Neural cell (in vitro differentiated cells): Measurements from ENCODE around the gene CST9. TPM values are rescaled to one million over a fixed set of nuclear protein-coding genes. Genes with fewer than 3 reads are reported as not detected.

Source experiments
- H2AFZ ChIP-seq: fragments of 200-600, 300-800 bp; sonication (generic), shearing (Covaris generic); 2 replicates; pipeline ENCODE4 v1.6.0; 2014; ENCODE audit warnings: low read depth, mild to moderate bottlenecking, antibody characterized with exemption, low read length, moderate library complexity
- H3F3A ChIP-seq: fragments of 200-600 bp; shearing (Covaris generic); 2 replicates; pipeline ENCODE4 v1.6.1; 2016; ENCODE audit warnings: mild to moderate bottlenecking, moderate library complexity, mixed read lengths, antibody characterized with exemption, low read length; ENCODE audit not compliant: insufficient read depth, poor library complexity, severe bottlenecking
- H3K27ac ChIP-seq: fragments of 200-600, 300-800 bp; sonication (generic), shearing (Covaris generic); 2 replicates; pipeline ENCODE4 v1.5.1; 2014; ENCODE audit warnings: mild to moderate bottlenecking, low read length, moderate library complexity
- H3K27me3 ChIP-seq: fragments of 300-800, 200-600 bp; sonication (generic), shearing (Covaris generic); 2 replicates; pipeline ENCODE4 v1.6.0; 2014; ENCODE audit warnings: mild to moderate bottlenecking, low read depth, low read length, moderate library complexity; ENCODE audit not compliant: insufficient read depth
- H3K36me3 ChIP-seq: fragments of 300-800, 200-600 bp; sonication (generic), shearing (Covaris generic); 2 replicates; pipeline ENCODE4 v1.5.1; 2014; ENCODE audit warnings: mild to moderate bottlenecking, antibody characterized with exemption, low read length, moderate library complexity; ENCODE audit not compliant: insufficient read depth
- H3K4me2 ChIP-seq: fragments of 300-800, 200-600 bp; sonication (generic), shearing (Covaris generic); 2 replicates; pipeline ENCODE4 v1.6.0; 2014; ENCODE audit warnings: mild to moderate bottlenecking, low read length
- H3K4me3 ChIP-seq: fragments of 300-800, 200-600 bp; sonication (generic), shearing (Covaris generic); 2 replicates; pipeline ENCODE4 v1.5.1; 2014; ENCODE audit warnings: mild to moderate bottlenecking, low read length, moderate library complexity
- H3K79me2 ChIP-seq: fragments of 200-600 bp; shearing (Covaris generic); replicated peaks from 2 replicates; pipeline ENCODE4 v1.6.0; 2014; ENCODE audit warnings: mild to moderate bottlenecking, low read length, moderate library complexity; ENCODE audit not compliant: insufficient read depth
- H3K9ac ChIP-seq: fragments of 300-800, 200-600 bp; sonication (generic), shearing (Covaris generic); 2 replicates; pipeline ENCODE4 v1.6.1; 2016; ENCODE audit warnings: mild to moderate bottlenecking, low read length, mixed read lengths
- H3K9me2 ChIP-seq: fragments of 200-600 bp; shearing (Covaris generic); 2 replicates; pipeline ENCODE4 v1.6.1; 2016; ENCODE audit warnings: mild to moderate bottlenecking, low read length, mixed read lengths; ENCODE audit not compliant: insufficient read depth
- H3K9me3 ChIP-seq: fragments of 200-600, 300-800 bp; sonication (generic), shearing (Covaris generic); 2 replicates; pipeline ENCODE4 v1.6.1; 2016; ENCODE audit warnings: mild to moderate bottlenecking, mixed run types, low read length, moderate library complexity, mixed read lengths
- H4K20me1 ChIP-seq: fragments of 200-600 bp; shearing (Covaris generic); 2 replicates; pipeline ENCODE4 v1.6.1; 2016; ENCODE audit warnings: mild to moderate bottlenecking, mixed run types; ENCODE audit not compliant: insufficient read depth
- EP300 ChIP-seq: fragments of 450-650 bp; conservative IDR thresholded peaks from 2 replicates; pipeline ENCODE4 v1.6.1; 2014; ENCODE audit warnings: antibody characterized with exemption, mild to moderate bottlenecking, moderate library complexity; ENCODE audit not compliant: poor library complexity, severe bottlenecking
- EZH2 ChIP-seq: fragments of 200-600, 300-800 bp; shearing (Covaris generic), sonication (generic); IDR thresholded peaks from 2 replicates; pipeline ENCODE4 v1.6.1; 2014; ENCODE audit warnings: antibody characterized with exemption, low read length, borderline replicate concordance, mild to moderate bottlenecking; ENCODE audit not compliant: insufficient read depth, poor library complexity, severe bottlenecking
- MXI1 ChIP-seq: fragments of 450-650 bp; conservative IDR thresholded peaks from 2 replicates; pipeline ENCODE4 v1.6.1; 2014; ENCODE audit warnings: antibody characterized with exemption, mild to moderate bottlenecking; ENCODE audit not compliant: poor library complexity, severe bottlenecking
- POLR2AphosphoS5 ChIP-seq: IDR thresholded peaks from 2 replicates; pipeline ENCODE4 v1.6.1; 2012
- RAD21 ChIP-seq: fragments of 450-650 bp; conservative IDR thresholded peaks from 2 replicates; pipeline ENCODE4 v1.6.1; 2014; ENCODE audit warnings: antibody characterized with exemption, mild to moderate bottlenecking, moderate library complexity
- SMC3 ChIP-seq: fragments of 450-650 bp; conservative IDR thresholded peaks from 2 replicates; pipeline ENCODE4 v1.6.1; 2014; ENCODE audit warnings: antibody characterized with exemption, mild to moderate bottlenecking, moderate library complexity; ENCODE audit not compliant: poor library complexity
- TAF1 ChIP-seq: IDR thresholded peaks from 2 replicates; pipeline ENCODE4 v1.6.1; 2012; ENCODE audit warnings: low read depth
- polyA plus RNA-seq: library from polyadenylated mRNA; depleted of rRNA; stranded (reverse); fragments of >200 nt; gene quantifications from 2 replicates; pipeline ENCODE4 v1.2.3, GENCODE V29; 2014
- TF ChIP-seq, protein P1 (sequence below): IDR thresholded peaks from 2 replicates; pipeline ENCODE4 v1.6.1; 2012; ENCODE audit warnings: borderline replicate concordance
- TF ChIP-seq, protein P2 (sequence below): fragments of 450-650 bp; IDR thresholded peaks from 2 replicates; pipeline ENCODE4 v1.5.1; 2014; ENCODE audit warnings: antibody characterized with exemption, mild to moderate bottlenecking, moderate library complexity; ENCODE audit not compliant: poor library complexity, severe bottlenecking

CST9 gene
- polyA plus RNA-seq, 1 donor from 2014 or later: not detected

GRCh38 chr20:23585449-23585807, 20.3 kb downstream of the CST9 start:
- Histone ChIP-seq H3K27ac (no peak overlapping the region), H3K79me2 (no peaks in the 10 kb centered on the region), H3K4me3 (no peak overlapping the region), H3K9ac (no peak overlapping the region), H3K4me2 (no peak overlapping the region), H3K36me3 (no peaks in the 10 kb centered on the region), H3F3A (no peaks in the 10 kb centered on the region), H4K20me1 (no peaks in the 10 kb centered on the region), H3K9me3 (no peaks in the 10 kb centered on the region), H3K9me2 (no peaks in the 10 kb centered on the region), H2AFZ (no peak overlapping the region), H3K27me3 (no peaks in the 10 kb centered on the region)
- TF ChIP-seq EP300 (no peak), POLR2AphosphoS5 (no peak), EZH2 (no peak), MXI1 (no peak), RAD21 (no peak), TAF1 (no peak), SMC3 (no peak)
- TF ChIP-seq, protein P1, sequence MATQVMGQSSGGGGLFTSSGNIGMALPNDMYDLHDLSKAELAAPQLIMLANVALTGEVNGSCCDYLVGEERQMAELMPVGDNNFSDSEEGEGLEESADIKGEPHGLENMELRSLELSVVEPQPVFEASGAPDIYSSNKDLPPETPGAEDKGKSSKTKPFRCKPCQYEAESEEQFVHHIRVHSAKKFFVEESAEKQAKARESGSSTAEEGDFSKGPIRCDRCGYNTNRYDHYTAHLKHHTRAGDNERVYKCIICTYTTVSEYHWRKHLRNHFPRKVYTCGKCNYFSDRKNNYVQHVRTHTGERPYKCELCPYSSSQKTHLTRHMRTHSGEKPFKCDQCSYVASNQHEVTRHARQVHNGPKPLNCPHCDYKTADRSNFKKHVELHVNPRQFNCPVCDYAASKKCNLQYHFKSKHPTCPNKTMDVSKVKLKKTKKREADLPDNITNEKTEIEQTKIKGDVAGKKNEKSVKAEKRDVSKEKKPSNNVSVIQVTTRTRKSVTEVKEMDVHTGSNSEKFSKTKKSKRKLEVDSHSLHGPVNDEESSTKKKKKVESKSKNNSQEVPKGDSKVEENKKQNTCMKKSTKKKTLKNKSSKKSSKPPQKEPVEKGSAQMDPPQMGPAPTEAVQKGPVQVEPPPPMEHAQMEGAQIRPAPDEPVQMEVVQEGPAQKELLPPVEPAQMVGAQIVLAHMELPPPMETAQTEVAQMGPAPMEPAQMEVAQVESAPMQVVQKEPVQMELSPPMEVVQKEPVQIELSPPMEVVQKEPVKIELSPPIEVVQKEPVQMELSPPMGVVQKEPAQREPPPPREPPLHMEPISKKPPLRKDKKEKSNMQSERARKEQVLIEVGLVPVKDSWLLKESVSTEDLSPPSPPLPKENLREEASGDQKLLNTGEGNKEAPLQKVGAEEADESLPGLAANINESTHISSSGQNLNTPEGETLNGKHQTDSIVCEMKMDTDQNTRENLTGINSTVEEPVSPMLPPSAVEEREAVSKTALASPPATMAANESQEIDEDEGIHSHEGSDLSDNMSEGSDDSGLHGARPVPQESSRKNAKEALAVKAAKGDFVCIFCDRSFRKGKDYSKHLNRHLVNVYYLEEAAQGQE: no peak
- TF ChIP-seq, protein P2, sequence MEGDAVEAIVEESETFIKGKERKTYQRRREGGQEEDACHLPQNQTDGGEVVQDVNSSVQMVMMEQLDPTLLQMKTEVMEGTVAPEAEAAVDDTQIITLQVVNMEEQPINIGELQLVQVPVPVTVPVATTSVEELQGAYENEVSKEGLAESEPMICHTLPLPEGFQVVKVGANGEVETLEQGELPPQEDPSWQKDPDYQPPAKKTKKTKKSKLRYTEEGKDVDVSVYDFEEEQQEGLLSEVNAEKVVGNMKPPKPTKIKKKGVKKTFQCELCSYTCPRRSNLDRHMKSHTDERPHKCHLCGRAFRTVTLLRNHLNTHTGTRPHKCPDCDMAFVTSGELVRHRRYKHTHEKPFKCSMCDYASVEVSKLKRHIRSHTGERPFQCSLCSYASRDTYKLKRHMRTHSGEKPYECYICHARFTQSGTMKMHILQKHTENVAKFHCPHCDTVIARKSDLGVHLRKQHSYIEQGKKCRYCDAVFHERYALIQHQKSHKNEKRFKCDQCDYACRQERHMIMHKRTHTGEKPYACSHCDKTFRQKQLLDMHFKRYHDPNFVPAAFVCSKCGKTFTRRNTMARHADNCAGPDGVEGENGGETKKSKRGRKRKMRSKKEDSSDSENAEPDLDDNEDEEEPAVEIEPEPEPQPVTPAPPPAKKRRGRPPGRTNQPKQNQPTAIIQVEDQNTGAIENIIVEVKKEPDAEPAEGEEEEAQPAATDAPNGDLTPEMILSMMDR: no peak

DNA sequence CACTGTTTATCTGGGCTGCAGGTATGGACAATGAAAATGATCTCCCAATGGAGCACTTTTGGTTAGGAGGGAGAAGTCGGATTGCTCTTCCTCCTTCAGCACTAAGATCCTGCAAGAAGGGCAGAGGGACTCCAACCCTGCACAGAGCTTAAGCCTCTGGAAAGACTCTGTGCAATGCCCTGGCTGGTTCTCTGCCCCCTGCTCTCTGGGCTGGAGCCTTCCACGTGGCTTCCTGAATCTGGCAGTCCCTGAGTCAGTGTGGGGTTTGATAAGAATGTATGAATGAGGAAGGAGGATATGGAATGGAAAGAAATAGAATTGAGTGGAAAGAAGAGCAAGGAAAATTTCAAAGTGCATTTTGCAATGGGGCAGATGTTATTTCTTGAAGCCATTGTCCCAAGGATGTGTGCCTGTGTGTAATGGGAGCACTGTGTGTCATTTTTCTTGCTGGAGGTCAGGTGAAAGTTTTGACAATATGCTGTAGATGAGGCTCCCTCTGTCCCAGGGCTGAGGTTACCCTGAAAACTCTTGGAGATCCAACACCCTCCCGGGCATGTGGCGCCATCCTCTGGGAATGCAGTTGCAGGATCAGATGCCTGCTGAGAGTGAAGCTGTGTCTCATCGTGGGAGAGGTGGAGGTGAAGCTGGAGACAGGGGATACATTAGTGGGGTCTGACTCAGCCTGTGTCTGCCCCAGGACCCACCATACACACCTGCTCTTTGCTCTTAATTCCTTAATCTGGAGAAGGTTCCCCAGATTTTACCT, 21.1 kb downstream of the CST9 start:
- H3K4me2 ChIP-seq: no peak overlapping the region
- H3K9me3 ChIP-seq: no peaks in the 10 kb centered on the region
- no peaks in the 10 kb centered on the region for H3K27me3 ChIP-seq
- no peaks in the 10 kb centered on the region for H4K20me1 ChIP-seq
- no peaks in the 10 kb centered on the region for H3K79me2 ChIP-seq
- no peaks in the 10 kb centered on the region for H3F3A ChIP-seq
- no peak for TF ChIP-seq POLR2AphosphoS5
- no peak for TF ChIP-seq SMC3
- no peak for TF ChIP-seq TAF1
- no peak for TF ChIP-seq MXI1
- no peak for TF ChIP-seq RAD21
- TF ChIP-seq EZH2: no peak
- TF ChIP-seq, protein P2: no peak
- TF ChIP-seq, protein P1: no peak
- no peak for TF ChIP-seq EP300
- H3K4me3 ChIP-seq: no peak overlapping the region
- no peaks in the 10 kb centered on the region for H3K9me2 ChIP-seq
- H3K27ac ChIP-seq: no peak overlapping the region
- H3K36me3 ChIP-seq: no peaks in the 10 kb centered on the region
- no peak overlapping the region for H2AFZ ChIP-seq
- H3K9ac ChIP-seq: no peak overlapping the region
